Activated CD4-positive, alpha-beta T cell treated with anti-CD3 and anti-CD28 coated beads, Interleukin-2, amount 50 U/mL, for 24 hours (primary cell): ENCODE results near the gene MTMR11.
"Not testable (repeated sequence)": the region's sequence is repeated elsewhere in the genome, so short reads cannot be mapped to it uniquely, and the experiment has no call there.

Experiments used
- DNase-seq, 2 donors: peaks; one replicate each; pipeline ENCODE4 v3.0.0-alpha.2; 2020; ENCODE audit warnings: low read depth in 1 of 2, low spot score in 1 of 2

MTMR11 gene

GRCh38 chr1:149936170-149936991 is at the start of gene MTMR11:
Gene MTMR11, minus strand, starts transcription at chr1:149936879. Its CDS starts 232 bp downstream, at chr1:149936647.
- DNase-seq = no peak

- no peak for DNase-seq
These were observed 43.4 kb upstream of the MTMR11 start for GRCh38 chr1:149979972-149980540.

- DNase-seq = no peak
These were observed 42.7 kb upstream of the MTMR11 start for GRCh38 chr1:149979245-149979971.

- no peak for DNase-seq
These were observed 41.9 kb upstream of the MTMR11 start for GRCh38 chr1:149978547-149979023.

GRCh38 chr1:149977345-149977744 is 40.7 kb upstream of the MTMR11 start:
- DNase-seq = no peak

- no peak for DNase-seq
These were observed 35.9 kb upstream of the MTMR11 start for GRCh38 chr1:149972547-149972946.

GRCh38 chr1:149967646-149968045 is 31.0 kb upstream of the MTMR11 start:
- DNase-seq = no peak

- DNase-seq = no peak
These were observed 30.4 kb upstream of the MTMR11 start for GRCh38 chr1:149967041-149967440.

- no peak for DNase-seq
These were observed 29.7 kb upstream of the MTMR11 start for GRCh38 chr1:149966405-149966804.

- no peak for DNase-seq
These were observed 28.8 kb upstream of the MTMR11 start for GRCh38 chr1:149965440-149965839.

GRCh38 chr1:149963358-149963757 is 26.7 kb upstream of the MTMR11 start:
- DNase-seq = no peak

- DNase-seq = no peak
These were observed 26.1 kb upstream of the MTMR11 start for GRCh38 chr1:149962736-149963135.

- peak in 1 of 2 donors; percentile 48 for DNase-seq
These were observed 25.5 kb upstream of the MTMR11 start for GRCh38 chr1:149962039-149962647.

- DNase-seq = not testable (repeated sequence)
These were observed 20.9 kb upstream of the MTMR11 start for GRCh38 chr1:149957548-149957947.

- DNase-seq = no peak
These were observed 13.2 kb upstream of the MTMR11 start for GRCh38 chr1:149949911-149950310.

- DNase-seq = no peak
These were observed 8.5 kb upstream of the MTMR11 start for GRCh38 chr1:149945206-149945605.

- DNase-seq = no peak
These were observed 6.2 kb upstream of the MTMR11 start for GRCh38 chr1:149942885-149943284.

GRCh38 chr1:149942207-149942606 is 5.5 kb upstream of the MTMR11 start:
- DNase-seq = no peak

- no peak for DNase-seq
These were observed 3.7 kb upstream of the MTMR11 start for GRCh38 chr1:149940427-149940826.

- DNase-seq = not testable (repeated sequence)
These were observed 2.0 kb upstream of the MTMR11 start for GRCh38 chr1:149938668-149939003.

- DNase-seq = peak in 1 of 2 donors; percentile 34
These were observed 1.1 kb upstream of the MTMR11 start for GRCh38 chr1:149937759-149938158.
